ENCODE results near the gene CNOT6L.

CNOT6L gene

GRCh38 chr4:77697860-77698590 lies 121.1 kb downstream of the CNOT6L start:
- POLR2A ChIA-PET = interaction anchor here (1.0 kb wide), 1 partner anchor 164 kb away, joined by 3 read pairs; the partner anchor contains the start of gene MRPL1
- CTCF ChIA-PET = interaction anchor here (0.7 kb wide), 1 partner anchor 153 kb away, joined by 7 read pairs; no protein-coding TSS in a partner anchor
- DNase-seq (ENCODE audit: extremely low spot score) = peak; percentile 25
- TF ChIP-seq ELF4 (IDR thresholded peaks at IDR 0.05) = no peak
- TF ChIP-seq FOXM1 (IDR thresholded peaks at IDR 0.05; ENCODE audit: borderline replicate concordance) = no peak
- no peak for TF ChIP-seq ARNT (IDR thresholded peaks at IDR 0.05)
- TF ChIP-seq FOXK2 (IDR thresholded peaks at IDR 0.05) = no peak
- no peak for TF ChIP-seq HDGF (IDR thresholded peaks at IDR 0.05; ENCODE audit: borderline replicate concordance)
- no peak for TF ChIP-seq SP1 (IDR thresholded peaks at IDR 0.05)
- no peak for TF ChIP-seq LEF1 (IDR thresholded peaks at IDR 0.05; ENCODE audit: borderline replicate concordance)
- no peak for TF ChIP-seq TARDBP (IDR thresholded peaks at IDR 0.05)
- no peak for TF ChIP-seq FOXA1 (IDR thresholded peaks at IDR 0.05)
- TF ChIP-seq CTBP1 (IDR thresholded peaks at IDR 0.05; ENCODE audit: borderline replicate concordance) = no peak
- no peak for TF ChIP-seq PKNOX1 (IDR thresholded peaks at IDR 0.05)

GRCh38 chr4:77695774-77696173 lies 123.4 kb downstream of the CNOT6L start:
- POLR2A ChIA-PET = no interaction called here
- TF ChIP-seq BHLHE40 (IDR thresholded peaks at IDR 0.05; ENCODE audit: borderline replicate concordance) = no peak
- TF ChIP-seq FOXM1 (IDR thresholded peaks at IDR 0.05; ENCODE audit: borderline replicate concordance) = no peak
- no peak for TF ChIP-seq ELF4 (IDR thresholded peaks at IDR 0.05)
- no peak for TF ChIP-seq HDGF (IDR thresholded peaks at IDR 0.05; ENCODE audit: borderline replicate concordance)
- no peak for TF ChIP-seq SUZ12 (IDR thresholded peaks at IDR 0.05)
- no peak for TF ChIP-seq TARDBP (IDR thresholded peaks at IDR 0.05)
- TF ChIP-seq ARNT (IDR thresholded peaks at IDR 0.05) = no peak
- TF ChIP-seq CTBP1 (IDR thresholded peaks at IDR 0.05; ENCODE audit: borderline replicate concordance) = no peak
- no peak for TF ChIP-seq ZNF384 (IDR thresholded peaks at IDR 0.05)
- no peak for TF ChIP-seq LEF1 (IDR thresholded peaks at IDR 0.05; ENCODE audit: borderline replicate concordance)
- TF ChIP-seq SP1 (IDR thresholded peaks at IDR 0.05) = no peak
- TF ChIP-seq FOXA1 (IDR thresholded peaks at IDR 0.05) = no peak
- TF ChIP-seq FOXK2 (IDR thresholded peaks at IDR 0.05) = no peak
- TF ChIP-seq PKNOX1 (IDR thresholded peaks at IDR 0.05) = no peak
- no peak for TF ChIP-seq L3MBTL2 (conservative IDR thresholded peaks at IDR 0.05)
- TF ChIP-seq NFRKB (IDR thresholded peaks at IDR 0.05) = no peak
- DNase-seq (ENCODE audit: extremely low spot score) = no peak
- CTCF ChIA-PET = no interaction called here

- TF ChIP-seq FOXA1 (IDR thresholded peaks at IDR 0.05) = no peak
- no peak for TF ChIP-seq L3MBTL2 (conservative IDR thresholded peaks at IDR 0.05)
- TF ChIP-seq ARNT (IDR thresholded peaks at IDR 0.05) = no peak
- ChIA-PET POLR2A (no interaction called here), CTCF (no interaction called here)
- no peak for DNase-seq (ENCODE audit: extremely low spot score)
These were observed 126.2 kb downstream of the CNOT6L start for GRCh38 chr4:77692847-77693432.

GRCh38 chr4:77681792-77682191 lies 137.4 kb downstream of the CNOT6L start:
- TF ChIP-seq ZNF384 (IDR thresholded peaks at IDR 0.05) (no peak), TARDBP (IDR thresholded peaks at IDR 0.05) (no peak), ARNT (IDR thresholded peaks at IDR 0.05) (no peak), FOXA1 (IDR thresholded peaks at IDR 0.05) (no peak), SUZ12 (IDR thresholded peaks at IDR 0.05) (no peak), FOXM1 (IDR thresholded peaks at IDR 0.05; ENCODE audit: borderline replicate concordance) (no peak), SP1 (IDR thresholded peaks at IDR 0.05) (no peak), L3MBTL2 (conservative IDR thresholded peaks at IDR 0.05) (no peak), PKNOX1 (IDR thresholded peaks at IDR 0.05) (no peak), CTBP1 (IDR thresholded peaks at IDR 0.05; ENCODE audit: borderline replicate concordance) (no peak), ELF4 (IDR thresholded peaks at IDR 0.05) (no peak), FOXK2 (IDR thresholded peaks at IDR 0.05) (no peak), HDGF (IDR thresholded peaks at IDR 0.05; ENCODE audit: borderline replicate concordance) (no peak), BHLHE40 (IDR thresholded peaks at IDR 0.05; ENCODE audit: borderline replicate concordance) (no peak), NFRKB (IDR thresholded peaks at IDR 0.05) (no peak), LEF1 (IDR thresholded peaks at IDR 0.05; ENCODE audit: borderline replicate concordance) (no peak)
- no peak for DNase-seq (ENCODE audit: extremely low spot score)
- POLR2A ChIA-PET = no interaction called here
- CTCF ChIA-PET = no interaction called here

- POLR2A ChIA-PET = no interaction called here
- CTCF ChIA-PET = no interaction called here
- no peak for DNase-seq (ENCODE audit: extremely low spot score)
- TF ChIP-seq HDGF (IDR thresholded peaks at IDR 0.05; ENCODE audit: borderline replicate concordance) (no peak), BHLHE40 (IDR thresholded peaks at IDR 0.05; ENCODE audit: borderline replicate concordance) (no peak), CTBP1 (IDR thresholded peaks at IDR 0.05; ENCODE audit: borderline replicate concordance) (no peak), FOXK2 (IDR thresholded peaks at IDR 0.05) (no peak), ARNT (IDR thresholded peaks at IDR 0.05) (no peak), TARDBP (IDR thresholded peaks at IDR 0.05) (no peak), ELF4 (IDR thresholded peaks at IDR 0.05) (no peak), SP1 (IDR thresholded peaks at IDR 0.05) (no peak), NFRKB (IDR thresholded peaks at IDR 0.05) (no peak), FOXA1 (IDR thresholded peaks at IDR 0.05) (no peak), PKNOX1 (IDR thresholded peaks at IDR 0.05) (no peak), FOXM1 (IDR thresholded peaks at IDR 0.05; ENCODE audit: borderline replicate concordance) (no peak)
These were observed 142.3 kb downstream of the CNOT6L start for GRCh38 chr4:77676842-77677241.
